Measurements from ENCODE around the gene TAP1.
"Not testable (repeated sequence)": the region's sequence is repeated elsewhere in the genome, so short reads cannot be mapped to it uniquely, and the experiment has no call there.

Gene TAP1

GRCh38 chr6:32838114-32838958 lies 15.2 kb downstream of the TAP1 start, which contains the start of gene TAP2:
TSS of gene TAP2 (minus strand) at chr6:32838739. CDS start at chr6:32838233, 506 bp downstream.
- peak; percentile 98 for DNase-seq

- DNase-seq: no peak
Observed at GRCh38 chr6:32837651-32838113, 15.8 kb downstream of the TAP1 start.

- no peak for DNase-seq
Observed at GRCh38 chr6:32836873-32837272, 16.6 kb downstream of the TAP1 start.

- no peak for DNase-seq
Observed at GRCh38 chr6:32835167-32835893, 18.2 kb downstream of the TAP1 start.

- no peak for DNase-seq
Observed at GRCh38 chr6:32833664-32834063, 19.8 kb downstream of the TAP1 start.

- DNase-seq: no peak
Observed at GRCh38 chr6:32832535-32832934, 21.0 kb downstream of the TAP1 start.

GRCh38 chr6:32830936-32831335 lies 22.6 kb downstream of the TAP1 start:
- no peak for DNase-seq

- no peak for DNase-seq
Observed at GRCh38 chr6:32830017-32830416, 23.5 kb downstream of the TAP1 start.

GRCh38 chr6:32829495-32829894 lies 24.0 kb downstream of the TAP1 start:
- DNase-seq: no peak

GRCh38 chr6:32827025-32827424 lies 26.5 kb downstream of the TAP1 start:
- DNase-seq: no peak

- no peak for DNase-seq
Observed at GRCh38 chr6:32825966-32826365, 27.5 kb downstream of the TAP1 start.

- no peak for DNase-seq
Observed at GRCh38 chr6:32819729-32820128, 33.8 kb downstream of the TAP1 start.

GRCh38 chr6:32818867-32819266 lies 34.6 kb downstream of the TAP1 start:
- DNase-seq: no peak

- no peak for DNase-seq
Observed at GRCh38 chr6:32816746-32817204, 36.7 kb downstream of the TAP1 start, which contains the start of gene HLA-DOB. TSS of gene HLA-DOB (minus strand) at chr6:32817002. CDS start at chr6:32816951, 51 bp downstream.

GRCh38 chr6:32815996-32816395 lies 37.5 kb downstream of the TAP1 start:
- DNase-seq: no peak

- DNase-seq: no peak
Observed at GRCh38 chr6:32815115-32815514, 38.4 kb downstream of the TAP1 start.

GRCh38 chr6:32814145-32814544 lies 39.4 kb downstream of the TAP1 start:
- DNase-seq: no peak

GRCh38 chr6:32809171-32809570 lies 44.3 kb downstream of the TAP1 start:
- DNase-seq: no peak

GRCh38 chr6:32807020-32807580 lies 46.4 kb downstream of the TAP1 start:
- DNase-seq: no peak

GRCh38 chr6:32805404-32805803 lies 48.1 kb downstream of the TAP1 start:
- DNase-seq: not testable (repeated sequence)

- DNase-seq: no peak
Observed at GRCh38 chr6:32803416-32803815, 50.1 kb downstream of the TAP1 start.

- no peak for DNase-seq
Observed at GRCh38 chr6:32799740-32800139, 53.8 kb downstream of the TAP1 start.

GRCh38 chr6:32799168-32799567 lies 54.3 kb downstream of the TAP1 start:
- no peak for DNase-seq

Measured in retina (tissue), 1 donor.